Measurements from ENCODE around the gene PIN1.
A peak's percentile ranks its signal among the peaks of the same experiment; 100 is the strongest.
"Not testable (repeated sequence)": the region's sequence is repeated elsewhere in the genome, so short reads cannot be mapped to it uniquely, and the experiment has no call there.

The PIN1 gene

GRCh38 chr19:9834726-9835506, at the start of gene PIN1:
Gene PIN1 (plus strand): TSS chr19:9835318. CDS start chr19:9835345, 27 bp downstream.
- TF ChIP-seq CTCF (conservative IDR thresholded peaks at IDR 0.05), result no peak; the same call in 1 of the 2 replicates
- TF ChIP-seq ZFX (IDR thresholded peaks at IDR 0.05), result no peak
- H3K27ac ChIP-seq, result peak within 1 kb of the TSS; percentile 81

- no peak for TF ChIP-seq CTCF (conservative IDR thresholded peaks at IDR 0.05)
- TF ChIP-seq ZFX (IDR thresholded peaks at IDR 0.05), result no peak
- H3K27ac ChIP-seq, result peak overlapping the region; percentile 67
Observed at GRCh38 chr19:9785367-9786331, 49.5 kb upstream of the PIN1 start.

GRCh38 chr19:9786342-9786741, 48.8 kb upstream of the PIN1 start:
- TF ChIP-seq ZFX (IDR thresholded peaks at IDR 0.05), result no peak
- no peak for TF ChIP-seq CTCF (conservative IDR thresholded peaks at IDR 0.05)
- H3K27ac ChIP-seq, result peak overlapping the region; percentile 67

GRCh38 chr19:9786819-9787218, 48.3 kb upstream of the PIN1 start:
- H3K27ac ChIP-seq, result no peak overlapping the region
- TF ChIP-seq ZFX (IDR thresholded peaks at IDR 0.05) (no peak), CTCF (conservative IDR thresholded peaks at IDR 0.05) (no peak)

- H3K27ac ChIP-seq, result not testable (repeated sequence)
Observed at GRCh38 chr19:9788604-9789003, 46.5 kb upstream of the PIN1 start.

GRCh38 chr19:9789066-9789465, 46.1 kb upstream of the PIN1 start:
- H3K27ac ChIP-seq, result no peak overlapping the region
- TF ChIP-seq ZFX (IDR thresholded peaks at IDR 0.05), result no peak
- TF ChIP-seq CTCF (conservative IDR thresholded peaks at IDR 0.05), result no peak

- not testable (repeated sequence) for H3K27ac ChIP-seq
Observed at GRCh38 chr19:9789579-9789978, 45.5 kb upstream of the PIN1 start.

GRCh38 chr19:9791073-9791367, 44.1 kb upstream of the PIN1 start:
- not testable (repeated sequence) for H3K27ac ChIP-seq

Data from C4-2B (cell line).